Activated naive CD4-positive, alpha-beta T cell treated with anti-CD3 and anti-CD28 coated beads for 36 hours (primary cell): ENCODE measurements around the gene HSD11B1L. TPM values are rescaled to one million over a fixed set of nuclear protein-coding genes. Genes with fewer than 3 reads are reported as not detected.

ENCODE experiments used
- CTCF ChIA-PET: fragments of 350-600 bp; sonication (Branson Sonifier 250); formaldehyde crosslinking; loops from one replicate; lab custom pipeline; 2021; ENCODE audit warnings: antibody characterized with exemption; lab: Charles Lee
- DNase-seq: peaks from one replicate; pipeline ENCODE4 v3.0.0-alpha.2; 2020
- H3K27ac Mint-ChIP-seq: one replicate; pipeline ENCODE4 v1.8.0; 2021; ENCODE audit warnings: mild to moderate bottlenecking, mixed read lengths
- H3K27me3 Mint-ChIP-seq: one replicate; pipeline ENCODE4 v1.8.0; 2021; ENCODE audit warnings: low read depth, mixed read lengths
- H3K36me3 Mint-ChIP-seq: one replicate; pipeline ENCODE4 v1.8.0; 2021; ENCODE audit warnings: low read depth, mixed read lengths
- H3K4me1 Mint-ChIP-seq: one replicate; pipeline ENCODE4 v1.8.0; 2021; ENCODE audit warnings: low read depth, mixed read lengths
- H3K4me3 Mint-ChIP-seq: one replicate; pipeline ENCODE4 v1.8.0; 2021; ENCODE audit warnings: mild to moderate bottlenecking, moderate library complexity, mixed read lengths
- H3K9me3 Mint-ChIP-seq: one replicate; pipeline ENCODE4 v1.8.0; 2021; ENCODE audit warnings: mixed read lengths
- intact Hi-C: fragments of 100-400 bp; cut with micrococcal nuclease; formaldehyde crosslinking; loops from one replicate; pipeline ENCODE4 v1.15.1; 2023
- total RNA-seq, 2 experiments: library from RNA; stranded (reverse); gene quantifications; one replicate each; pipeline ENCODE4 v1.2.3, GENCODE V29; 2021

Gene HSD11B1L
- total RNA-seq, 2 experiments from 2014 or later: 2.6 to 3.0 TPM

- H3K4me3 Mint-ChIP-seq: peak overlapping the region; percentile 98
- H3K27me3 Mint-ChIP-seq: no peaks in the 10 kb centered on the region
- H3K27ac Mint-ChIP-seq: peak overlapping the region; percentile 96
- peaks cover 47% of the 10 kb centered on the region for H3K36me3 Mint-ChIP-seq
- peaks cover 19% of the 10 kb centered on the region for H3K4me1 Mint-ChIP-seq
- DNase-seq: no peak
- intact Hi-C loops: no loop called here
- no peaks in the 10 kb centered on the region for H3K9me3 Mint-ChIP-seq
- CTCF ChIA-PET: interaction anchor here (3.9 kb wide), 1 partner anchor 28 kb away, joined by 37 read pairs; the partner anchor contains the start of genes CATSPERD and LONP1
Measured at GRCh38 chr19:5691822-5692722, 11.2 kb downstream of the HSD11B1L start.

- intact Hi-C loops: no loop called here
- Mint-ChIP-seq H3K4me3 (peak overlapping the region; percentile 98), H3K9me3 (no peaks in the 10 kb centered on the region), H3K27ac (peak overlapping the region; percentile 96), H3K27me3 (no peaks in the 10 kb centered on the region), H3K36me3 (peaks cover 49% of the 10 kb centered on the region), H3K4me1 (peaks cover 21% of the 10 kb centered on the region)
- CTCF ChIA-PET: no interaction called here
- DNase-seq: no peak
Measured at GRCh38 chr19:5692723-5693194, 11.9 kb downstream of the HSD11B1L start.

GRCh38 chr19:5693195-5694166 lies 12.7 kb downstream of the HSD11B1L start:
- Mint-ChIP-seq H3K4me3 (peak overlapping the region; percentile 24), H3K4me1 (peaks cover 17% of the 10 kb centered on the region), H3K27ac (peak overlapping the region; percentile 96), H3K36me3 (peaks cover 49% of the 10 kb centered on the region), H3K27me3 (no peaks in the 10 kb centered on the region), H3K9me3 (no peaks in the 10 kb centered on the region)
- CTCF ChIA-PET: no interaction called here
- intact Hi-C loops: no loop called here
- DNase-seq: no peak

- Mint-ChIP-seq H3K36me3 (peaks cover 55% of the 10 kb centered on the region), H3K27ac (no peak overlapping the region), H3K27me3 (no peaks in the 10 kb centered on the region), H3K4me1 (peaks cover 17% of the 10 kb centered on the region), H3K9me3 (no peaks in the 10 kb centered on the region), H3K4me3 (peak overlapping the region; percentile 9)
- no peak for DNase-seq
- intact Hi-C loops: no loop called here
- CTCF ChIA-PET: no interaction called here
Measured at GRCh38 chr19:5694167-5694955, 13.5 kb downstream of the HSD11B1L start.

- no peaks in the 10 kb centered on the region for H3K27me3 Mint-ChIP-seq
- no peaks in the 10 kb centered on the region for H3K9me3 Mint-ChIP-seq
- CTCF ChIA-PET: no interaction called here
- H3K4me1 Mint-ChIP-seq: peaks cover 14% of the 10 kb centered on the region
- peak overlapping the region; percentile 46 for H3K27ac Mint-ChIP-seq
- no peak overlapping the region for H3K4me3 Mint-ChIP-seq
- no peak for DNase-seq
- H3K36me3 Mint-ChIP-seq: peaks cover 54% of the 10 kb centered on the region
- intact Hi-C loops: no loop called here
Measured at GRCh38 chr19:5694956-5695648, 14.3 kb downstream of the HSD11B1L start.

GRCh38 chr19:5695649-5696195 lies 14.9 kb downstream of the HSD11B1L start:
- H3K27ac Mint-ChIP-seq: no peak overlapping the region
- intact Hi-C loops: no loop called here

GRCh38 chr19:5696196-5697021 lies 15.6 kb downstream of the HSD11B1L start:
- intact Hi-C loops: no loop called here
- Mint-ChIP-seq H3K4me1 (peaks cover 12% of the 10 kb centered on the region), H3K27ac (peak overlapping the region; percentile 30), H3K27me3 (no peaks in the 10 kb centered on the region), H3K36me3 (peaks cover 50% of the 10 kb centered on the region), H3K4me3 (no peak overlapping the region), H3K9me3 (no peaks in the 10 kb centered on the region)
- DNase-seq: no peak
- CTCF ChIA-PET: no interaction called here

More at GRCh38 chr19:5695649-5696195, 14.9 kb downstream of the HSD11B1L start:
- H3K27me3 Mint-ChIP-seq: no peaks in the 10 kb centered on the region
- peaks cover 51% of the 10 kb centered on the region for H3K36me3 Mint-ChIP-seq
- H3K4me1 Mint-ChIP-seq: peaks cover 14% of the 10 kb centered on the region
- CTCF ChIA-PET: no interaction called here
- H3K9me3 Mint-ChIP-seq: no peaks in the 10 kb centered on the region
- DNase-seq: no peak
- H3K4me3 Mint-ChIP-seq: no peak overlapping the region

- Mint-ChIP-seq H3K27me3 (no peaks in the 10 kb centered on the region), H3K9me3 (no peaks in the 10 kb centered on the region), H3K4me3 (no peak overlapping the region), H3K4me1 (peaks cover 9% of the 10 kb centered on the region), H3K27ac (peak overlapping the region; percentile 56), H3K36me3 (peaks cover 46% of the 10 kb centered on the region)
- intact Hi-C loops: no loop called here
- DNase-seq: no peak
- CTCF ChIA-PET: no interaction called here
Measured at GRCh38 chr19:5697022-5697889, 16.4 kb downstream of the HSD11B1L start.

- Mint-ChIP-seq H3K27me3 (no peaks in the 10 kb centered on the region), H3K27ac (no peak overlapping the region), H3K4me3 (no peak overlapping the region), H3K4me1 (peaks cover 4% of the 10 kb centered on the region), H3K9me3 (no peaks in the 10 kb centered on the region), H3K36me3 (peaks cover 41% of the 10 kb centered on the region)
- intact Hi-C loops: no loop called here
- CTCF ChIA-PET: interaction anchor here (1.0 kb wide), 1 partner anchor 8 kb away, joined by 4 read pairs; no protein-coding TSS in a partner anchor
- DNase-seq: no peak
Measured at GRCh38 chr19:5697890-5698634, 17.2 kb downstream of the HSD11B1L start.
